GM06990 (cell line): ENCODE data around the gene ACOT8.
"Not testable (repeated sequence)": the region's sequence is repeated elsewhere in the genome, so short reads cannot be mapped to it uniquely, and the experiment has no call there.

Source experiments
- DNase-seq: peaks from one replicate; pipeline ENCODE4 v3.0.0-alpha.2; 2011; ENCODE audit not compliant: insufficient read length; ENCODE audit errors: extremely low read depth
- H3K27me3 ChIP-seq: replicated peaks from 2 replicates; pipeline ENCODE4 v1.6.0; 2011; ENCODE audit warnings: low read length; ENCODE audit not compliant: control insufficient read depth, insufficient read depth
- H3K36me3 ChIP-seq: 2 replicates; pipeline ENCODE4 v1.5.1; 2011; ENCODE audit warnings: low read length; ENCODE audit not compliant: control insufficient read depth, insufficient read depth
- H3K4me3 ChIP-seq: replicated peaks from 2 replicates; pipeline ENCODE4 v1.5.1; 2011; ENCODE audit warnings: low read depth, mild to moderate bottlenecking, control low read depth, low read length
- TF ChIP-seq, protein P1 (sequence below): IDR thresholded peaks from 2 replicates; pipeline ENCODE4 v1.5.1; 2011; ENCODE audit warnings: low read length, control low read depth, mild to moderate bottlenecking, inconsistent platforms; ENCODE audit not compliant: insufficient read depth, poor library complexity, severe bottlenecking

Gene ACOT8

DNA sequence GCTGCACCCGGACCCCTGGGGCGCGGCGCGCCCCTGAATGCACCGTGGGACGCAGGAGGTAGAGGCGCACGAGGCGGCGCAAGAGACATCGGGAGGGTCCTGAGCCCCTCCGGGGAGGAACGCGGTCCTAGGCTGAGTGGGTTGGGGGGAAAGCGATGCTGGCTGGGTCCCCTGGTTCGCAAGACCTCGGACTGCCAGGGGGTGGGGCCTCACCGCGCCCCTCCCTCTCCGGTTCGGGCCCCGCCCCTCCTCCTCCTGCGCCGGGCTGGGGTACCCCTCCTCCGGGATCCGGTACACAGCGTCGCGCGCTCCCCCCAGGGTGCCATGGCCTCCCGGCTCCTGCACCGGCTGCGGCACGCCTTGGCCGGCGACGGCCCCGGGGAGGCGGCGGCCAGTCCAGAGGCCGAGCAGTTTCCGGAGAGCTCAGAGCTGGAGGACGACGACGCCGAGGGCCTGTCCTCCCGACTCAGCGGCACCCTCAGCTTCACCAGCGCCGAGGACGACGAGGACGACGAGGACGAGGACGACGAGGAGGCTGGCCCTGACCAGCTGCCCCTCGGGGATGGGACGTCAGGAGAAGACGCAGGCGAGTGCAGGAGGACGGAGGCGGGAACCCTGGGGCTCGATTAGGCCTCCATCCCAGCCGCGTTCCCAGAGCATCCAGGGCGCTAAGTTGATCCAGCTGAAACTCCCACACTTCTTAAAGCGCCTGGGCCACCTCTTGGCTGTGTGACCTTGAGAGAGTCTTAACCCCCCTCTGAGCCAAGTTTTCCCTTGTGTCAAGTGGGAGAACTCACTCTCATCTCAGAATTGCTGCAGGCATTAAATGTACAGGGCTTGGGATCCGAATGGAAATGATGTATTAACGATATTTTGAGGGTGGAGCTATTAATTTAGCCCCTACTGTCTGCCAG lies 23.1 kb downstream of the ACOT8 start:
- Histone ChIP-seq H3K27me3 (no peaks in the 10 kb centered on the region), H3K36me3 (no peaks in the 10 kb centered on the region; the same call in 1 of the 2 replicates), H3K4me3 (peak overlapping the region; percentile 71)
- TF ChIP-seq, protein P1, sequence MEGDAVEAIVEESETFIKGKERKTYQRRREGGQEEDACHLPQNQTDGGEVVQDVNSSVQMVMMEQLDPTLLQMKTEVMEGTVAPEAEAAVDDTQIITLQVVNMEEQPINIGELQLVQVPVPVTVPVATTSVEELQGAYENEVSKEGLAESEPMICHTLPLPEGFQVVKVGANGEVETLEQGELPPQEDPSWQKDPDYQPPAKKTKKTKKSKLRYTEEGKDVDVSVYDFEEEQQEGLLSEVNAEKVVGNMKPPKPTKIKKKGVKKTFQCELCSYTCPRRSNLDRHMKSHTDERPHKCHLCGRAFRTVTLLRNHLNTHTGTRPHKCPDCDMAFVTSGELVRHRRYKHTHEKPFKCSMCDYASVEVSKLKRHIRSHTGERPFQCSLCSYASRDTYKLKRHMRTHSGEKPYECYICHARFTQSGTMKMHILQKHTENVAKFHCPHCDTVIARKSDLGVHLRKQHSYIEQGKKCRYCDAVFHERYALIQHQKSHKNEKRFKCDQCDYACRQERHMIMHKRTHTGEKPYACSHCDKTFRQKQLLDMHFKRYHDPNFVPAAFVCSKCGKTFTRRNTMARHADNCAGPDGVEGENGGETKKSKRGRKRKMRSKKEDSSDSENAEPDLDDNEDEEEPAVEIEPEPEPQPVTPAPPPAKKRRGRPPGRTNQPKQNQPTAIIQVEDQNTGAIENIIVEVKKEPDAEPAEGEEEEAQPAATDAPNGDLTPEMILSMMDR, result no peak
- DNase-seq, result peak; percentile 60

DNA sequence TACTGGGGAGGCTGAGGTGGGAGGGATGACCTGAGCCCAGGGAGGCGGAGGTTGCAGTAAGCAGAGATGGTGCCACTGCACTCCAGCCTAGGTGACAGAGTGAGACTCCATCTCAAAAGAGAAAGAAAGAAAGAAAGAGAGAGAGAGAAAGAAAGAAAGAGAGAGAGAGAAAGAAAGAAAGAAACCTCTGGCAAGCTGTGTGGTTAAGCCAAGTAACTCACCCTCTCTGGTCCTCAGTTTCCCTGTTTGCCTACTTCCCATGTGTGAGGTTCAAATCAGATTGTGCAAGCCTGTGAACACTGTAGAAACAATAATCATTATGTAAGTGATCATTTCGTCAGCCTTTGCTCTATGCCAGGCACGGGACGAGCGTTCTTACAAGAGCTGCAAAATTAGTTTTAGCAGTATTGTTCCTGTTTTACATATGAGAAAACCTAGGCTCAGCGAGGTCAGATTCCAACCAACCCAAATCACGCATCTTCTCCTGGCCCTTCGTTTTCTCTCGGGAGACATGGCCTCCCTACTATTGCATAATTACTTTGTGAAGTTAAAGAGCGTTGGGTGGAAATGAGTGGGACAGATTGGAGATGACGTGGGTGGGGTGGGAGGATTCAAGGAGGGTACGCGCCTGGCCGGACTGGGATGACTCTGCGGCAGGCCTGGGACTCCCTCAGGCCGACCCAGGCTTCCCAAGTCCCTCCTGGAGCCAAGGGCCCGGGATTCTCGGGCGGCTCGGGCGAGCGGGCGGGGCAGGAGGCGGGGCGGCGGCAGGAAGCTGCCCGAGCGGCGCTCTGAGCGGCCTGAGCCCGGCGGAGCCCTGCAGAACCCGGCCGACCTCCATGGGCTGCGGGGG lies 23.9 kb downstream of the ACOT8 start, which contains the start of gene SNX21:
Gene SNX21, plus strand, starts transcription at position 770 of the 853 bp plus-strand sequence. CDS start 121 bp downstream, outside the sequence.
- TF ChIP-seq, protein P1, result no peak
- H3K4me3 ChIP-seq, result peak within 1 kb of the TSS; percentile 71
- peak; percentile 54 for DNase-seq

DNA sequence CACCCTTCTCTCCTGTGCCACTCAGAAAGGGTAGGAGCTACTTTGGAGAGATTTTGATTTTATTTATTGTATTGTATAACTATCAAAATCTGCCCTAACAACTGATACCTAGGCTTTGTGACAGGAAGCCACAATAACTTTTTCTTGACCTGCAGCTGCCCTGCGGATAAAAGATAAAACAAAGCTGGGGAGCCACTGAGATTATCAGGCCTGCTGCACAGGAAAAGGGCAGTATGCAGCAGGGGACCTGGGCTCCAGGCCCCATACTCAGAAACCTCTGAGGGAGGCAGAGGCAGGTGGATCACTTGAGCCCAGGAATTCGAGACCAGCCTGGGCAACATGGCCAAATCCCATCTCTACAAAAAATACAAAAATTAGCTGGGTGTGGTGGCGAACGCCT lies 24.6 kb downstream of the ACOT8 start:
- H3K27me3 ChIP-seq, result no peaks in the 10 kb centered on the region
- no peak for DNase-seq
- no peak overlapping the region for H3K4me3 ChIP-seq
- TF ChIP-seq, protein P1, result no peak
- no peaks in the 10 kb centered on the region; the same call in 1 of the 2 replicates for H3K36me3 ChIP-seq

More for the DNA sequence above, 23.9 kb downstream of the ACOT8 start, which contains the start of gene SNX21:
- Histone ChIP-seq H3K36me3 (no peaks in the 10 kb centered on the region; the same call in 1 of the 2 replicates), H3K27me3 (no peaks in the 10 kb centered on the region)

DNA sequence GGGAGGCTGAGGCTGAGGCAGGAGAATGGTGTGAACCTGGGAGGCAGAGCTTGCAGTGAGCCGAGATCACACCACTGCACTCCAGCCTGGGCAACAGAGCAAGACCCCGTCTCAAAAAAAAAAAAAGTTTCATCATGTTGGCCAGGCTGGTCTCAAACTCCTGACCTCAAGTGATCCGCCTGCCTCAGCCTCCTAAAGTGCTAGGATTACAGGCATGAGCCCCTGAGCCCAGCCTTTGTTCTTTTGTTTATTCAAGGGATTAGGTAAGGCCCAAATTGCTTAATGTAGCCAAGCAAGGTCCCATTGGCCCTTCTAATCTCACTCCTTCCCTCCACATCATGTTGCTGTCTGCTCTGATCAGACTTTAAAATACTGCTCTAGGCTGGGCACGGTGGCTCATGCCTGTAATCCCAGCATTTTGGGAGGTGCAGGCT lies 27.5 kb downstream of the ACOT8 start:
- H3K36me3 ChIP-seq, H3K4me3 ChIP-seq, DNase-seq, H3K27me3 ChIP-seq: not testable (repeated sequence)

DNA sequence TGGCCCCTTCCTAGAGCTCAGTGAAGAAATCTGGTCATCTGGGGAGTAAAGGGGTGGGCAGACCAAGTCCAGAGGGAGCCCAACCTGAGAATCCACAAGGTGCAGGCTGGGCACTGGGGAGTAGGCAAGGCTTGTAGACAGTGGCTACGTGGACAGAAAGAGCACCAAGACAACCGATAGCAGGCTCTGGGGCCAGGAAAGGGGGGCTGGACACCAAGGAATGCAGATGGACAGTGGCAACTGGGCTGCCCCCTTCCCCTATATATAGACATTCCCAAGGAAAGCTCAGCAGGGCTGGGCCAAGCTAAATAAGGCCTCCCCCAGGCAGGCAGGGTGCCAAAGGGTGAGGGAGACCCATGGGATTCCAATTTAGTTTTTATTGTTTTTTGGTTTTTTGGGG lies 28.6 kb downstream of the ACOT8 start:
- no peaks in the 10 kb centered on the region for H3K36me3 ChIP-seq
- no peak for DNase-seq
- TF ChIP-seq, protein P1, result no peak
- H3K27me3 ChIP-seq, result no peaks in the 10 kb centered on the region
- no peak overlapping the region for H3K4me3 ChIP-seq

DNA sequence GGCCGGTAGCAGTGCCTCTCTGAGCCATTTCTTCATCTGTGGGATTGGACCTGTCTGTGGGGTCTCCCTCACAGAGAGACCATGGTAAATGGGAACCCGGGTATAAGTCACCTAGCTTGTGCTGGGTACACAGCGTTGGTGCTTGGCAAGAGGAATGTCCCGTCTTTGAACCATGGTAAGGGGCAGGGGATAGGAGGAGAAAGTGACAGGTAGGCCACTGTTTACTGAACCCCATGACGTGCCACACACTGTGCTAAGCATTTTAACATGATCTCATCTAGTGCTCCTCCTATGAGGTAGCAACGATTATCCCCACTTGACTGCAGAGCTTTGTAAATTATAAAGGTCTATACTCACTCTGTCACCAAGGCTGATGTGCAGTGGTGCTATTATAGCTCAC lies 29.5 kb downstream of the ACOT8 start:
- DNase-seq, result no peak
- H3K27me3 ChIP-seq, result no peaks in the 10 kb centered on the region
- no peaks in the 10 kb centered on the region for H3K36me3 ChIP-seq
- H3K4me3 ChIP-seq, result no peak overlapping the region
- TF ChIP-seq, protein P1, result no peak
